HepG2 (cell line): ENCODE data around the gene EPB41L2. TPM values are rescaled to one million over a fixed set of nuclear protein-coding genes. Genes with fewer than 3 reads are reported as not detected.

Experiments used
- ATAD3A ChIP-seq: sonication (generic); formaldehyde crosslinking; IDR thresholded peaks from 2 replicates; pipeline ENCODE4 v1.4.0; 2020; ENCODE audit warnings: missing genetic modification reagents
- DPF2 ChIP-seq: sonication (generic); formaldehyde crosslinking; IDR thresholded peaks from 2 replicates; pipeline ENCODE4 v1.4.0; 2020; ENCODE audit warnings: mild to moderate bottlenecking, low read depth, missing genetic modification reagents, borderline replicate concordance
- FLYWCH1 ChIP-seq: sonication (generic); formaldehyde crosslinking; IDR thresholded peaks from 2 replicates; pipeline ENCODE4 v1.8.1; 2023; ENCODE audit warnings: mild to moderate bottlenecking, missing genetic modification reagents
- HNRNPK ChIP-seq: fragments of 200-400 bp; formaldehyde crosslinking; IDR thresholded peaks from 2 replicates; pipeline ENCODE4 v1.6.1; 2018; ENCODE audit warnings: low read length, low read depth, moderate library complexity, mild to moderate bottlenecking; ENCODE audit not compliant: poor library complexity, severe bottlenecking
- HNRNPLL ChIP-seq: fragments of 200-400 bp; formaldehyde crosslinking; IDR thresholded peaks from 2 replicates; pipeline ENCODE4 v1.6.1; 2017; ENCODE audit warnings: mild to moderate bottlenecking, low read depth, low read length; ENCODE audit not compliant: poor library complexity, severe bottlenecking
- HOXA7 ChIP-seq: sonication (generic); formaldehyde crosslinking; IDR thresholded peaks from 2 replicates; pipeline ENCODE4 v1.8.1; 2022; ENCODE audit warnings: mild to moderate bottlenecking, missing genetic modification reagents, moderate library complexity
- HOXD1 ChIP-seq: sonication (generic); formaldehyde crosslinking; IDR thresholded peaks from 2 replicates; pipeline ENCODE4 v1.5.0; 2020; ENCODE audit warnings: missing genetic modification reagents
- ISL2 ChIP-seq: sonication (generic); formaldehyde crosslinking; IDR thresholded peaks from 2 replicates; pipeline ENCODE4 v1.5.0; 2020; ENCODE audit warnings: missing genetic modification reagents
- KDM3A ChIP-seq: IDR thresholded peaks from 2 replicates; pipeline ENCODE4 v1.6.1; 2018; ENCODE audit warnings: low read depth, missing compliant biosample characterization
- MEIS1 ChIP-seq: sonication (generic); formaldehyde crosslinking; IDR thresholded peaks from 2 replicates; pipeline ENCODE4 v1.9.0; 2021; ENCODE audit warnings: mild to moderate bottlenecking, missing genetic modification reagents, moderate library complexity, borderline replicate concordance
- MXI1 ChIP-seq: IDR thresholded peaks from 3 replicates; pipeline ENCODE4 v1.6.1; 2012; ENCODE audit warnings: low read depth, low read length, inconsistent platforms, borderline replicate concordance
- MYPOP ChIP-seq: sonication (generic); formaldehyde crosslinking; IDR thresholded peaks from 2 replicates; pipeline ENCODE4 v1.8.1; 2023; ENCODE audit warnings: mild to moderate bottlenecking, moderate library complexity, missing genetic modification reagents
- RAD21 ChIP-seq: fragments of 450-650 bp; formaldehyde crosslinking; IDR thresholded peaks from 2 replicates; pipeline ENCODE4 v1.5.0; 2020; ENCODE audit warnings: mild to moderate bottlenecking
- RFX1 ChIP-seq: fragments of 450-650 bp; IDR thresholded peaks from 2 replicates; pipeline ENCODE4 v1.6.1; 2017
- SP2 ChIP-seq: sonication (generic); formaldehyde crosslinking; IDR thresholded peaks from 2 replicates; pipeline ENCODE4 v1.5.1; 2020; ENCODE audit warnings: mild to moderate bottlenecking, missing genetic modification reagents
- SRSF4 ChIP-seq: fragments of 200-400 bp; formaldehyde crosslinking; IDR thresholded peaks from one replicate; pipeline ENCODE4 v1.6.1; 2018; ENCODE audit warnings: mild to moderate bottlenecking, low read depth, low read length, moderate library complexity; ENCODE audit not compliant: poor library complexity, severe bottlenecking
- SUZ12 ChIP-seq: fragments of 150-350 bp; IDR thresholded peaks from 2 replicates; pipeline ENCODE4 v1.6.1; 2014; ENCODE audit warnings: low read depth, low read length
- U2AF2 ChIP-seq: fragments of 200-400 bp; formaldehyde crosslinking; IDR thresholded peaks from 2 replicates; pipeline ENCODE4 v1.6.1; 2017; ENCODE audit warnings: low read depth, mild to moderate bottlenecking, low read length
- XBP1 ChIP-seq: sonication (generic); formaldehyde crosslinking; IDR thresholded peaks from 2 replicates; pipeline ENCODE4 v1.5.0; 2020; ENCODE audit warnings: missing genetic modification reagents
- ZBTB7B ChIP-seq: sonication (generic); formaldehyde crosslinking; IDR thresholded peaks from 2 replicates; pipeline ENCODE4 v1.4.0; 2020; ENCODE audit warnings: missing genetic modification reagents
- ZNF24 ChIP-seq: fragments of 450-650 bp; IDR thresholded peaks from 2 replicates; pipeline ENCODE4 v1.6.1; 2017; ENCODE audit warnings: antibody characterized with exemption, mild to moderate bottlenecking
- ZNF382 ChIP-seq: sonication (generic); formaldehyde crosslinking; IDR thresholded peaks from 2 replicates; pipeline ENCODE4 v1.5.0; 2020; ENCODE audit warnings: missing genetic modification reagents, mild to moderate bottlenecking, borderline replicate concordance
- ZNF496 ChIP-seq: sonication (generic); formaldehyde crosslinking; IDR thresholded peaks from 2 replicates; pipeline ENCODE4 v1.8.1; 2023; ENCODE audit warnings: mild to moderate bottlenecking, moderate library complexity, missing genetic modification reagents; ENCODE audit not compliant: insufficient replicate concordance
- ZNF576 ChIP-seq: sonication (generic); formaldehyde crosslinking; IDR thresholded peaks from 2 replicates; pipeline ENCODE4 v1.4.0; 2020; ENCODE audit warnings: mild to moderate bottlenecking, missing genetic modification reagents
- ZNF672 ChIP-seq: sonication (generic); formaldehyde crosslinking; IDR thresholded peaks from 2 replicates; pipeline ENCODE4 v1.8.1; 2022; ENCODE audit warnings: missing genetic modification reagents
- ZNF703 ChIP-seq: sonication (generic); formaldehyde crosslinking; IDR thresholded peaks from 2 replicates; pipeline ENCODE4 v1.5.1; 2020; ENCODE audit warnings: missing genetic modification reagents, mild to moderate bottlenecking, moderate library complexity, borderline replicate concordance
- ZNF724P ChIP-seq: sonication (generic); formaldehyde crosslinking; IDR thresholded peaks from 2 replicates; pipeline ENCODE4 v1.8.0; 2022; ENCODE audit warnings: missing genetic modification reagents, borderline replicate concordance
- ZSCAN12 ChIP-seq: sonication (generic); formaldehyde crosslinking; IDR thresholded peaks from 2 replicates; pipeline ENCODE4 v1.9.0; 2021; ENCODE audit warnings: mild to moderate bottlenecking, missing genetic modification reagents
- polyA plus RNA-seq, 8 experiments: library from polyadenylated mRNA; depleted of rRNA in 3 of 8; stranded (reverse) in 7 of 8; unstranded in 1 of 8; fragments of >200 nt; fragmentation: Illumina TruSeq in 4 of 8; extraction: Trizol in 4 of 8; gene quantifications; 2 replicates each; pipeline versions ENCODE4 v1.2.1 to v1.2.3, GENCODE V29; 2011 to 2016; ENCODE audit warnings: low read depth in 4 of 8, missing spikeins in 1 of 8, mixed read lengths in 1 of 8; ENCODE audit not compliant: insufficient read depth in 1 of 8
- total RNA-seq, 5 experiments: library from RNA; depleted of rRNA; stranded (reverse); fragments of >200 nt; fragmentation: Illumina TruSeq; extraction: Trizol; gene quantifications; 2 replicates each; pipeline ENCODE4 v1.2.3, GENCODE V29; 2016; ENCODE audit warnings: low read depth in 1 of 5
- TF ChIP-seq, protein P1 (sequence below): sonication (generic); formaldehyde crosslinking; IDR thresholded peaks from 2 replicates; pipeline ENCODE4 v1.8.0; 2022; ENCODE audit warnings: mild to moderate bottlenecking, missing genetic modification reagents; ENCODE audit not compliant: insufficient replicate concordance

Gene EPB41L2
- total and polyA plus RNA-seq, 2 of the 13 experiments (the other 11 are each of a cell fraction or from before 2014, with no cell fraction given): 41.7 to 56.4 TPM

GRCh38 chr6:130864344-130864743 is 198.7 kb downstream of the EPB41L2 start (continued):
- TF ChIP-seq ZNF703: no peak
- TF ChIP-seq MEIS1 (CRISPR knock-in tag): peak; percentile 81; the same call in 1 of the 2 replicates
- TF ChIP-seq SUZ12: no peak
- no peak for TF ChIP-seq XBP1
- no peak for TF ChIP-seq ZSCAN12 (CRISPR knock-in tag)
- no peak for TF ChIP-seq SP2
- TF ChIP-seq ZNF24: no peak
- TF ChIP-seq KDM3A: no peak
- no peak for TF ChIP-seq HOXD1
- no peak for TF ChIP-seq U2AF2
- TF ChIP-seq ISL2: peak; percentile 77; the same call in 1 of the 2 replicates
- no peak for TF ChIP-seq HNRNPK
- TF ChIP-seq, protein P1, sequence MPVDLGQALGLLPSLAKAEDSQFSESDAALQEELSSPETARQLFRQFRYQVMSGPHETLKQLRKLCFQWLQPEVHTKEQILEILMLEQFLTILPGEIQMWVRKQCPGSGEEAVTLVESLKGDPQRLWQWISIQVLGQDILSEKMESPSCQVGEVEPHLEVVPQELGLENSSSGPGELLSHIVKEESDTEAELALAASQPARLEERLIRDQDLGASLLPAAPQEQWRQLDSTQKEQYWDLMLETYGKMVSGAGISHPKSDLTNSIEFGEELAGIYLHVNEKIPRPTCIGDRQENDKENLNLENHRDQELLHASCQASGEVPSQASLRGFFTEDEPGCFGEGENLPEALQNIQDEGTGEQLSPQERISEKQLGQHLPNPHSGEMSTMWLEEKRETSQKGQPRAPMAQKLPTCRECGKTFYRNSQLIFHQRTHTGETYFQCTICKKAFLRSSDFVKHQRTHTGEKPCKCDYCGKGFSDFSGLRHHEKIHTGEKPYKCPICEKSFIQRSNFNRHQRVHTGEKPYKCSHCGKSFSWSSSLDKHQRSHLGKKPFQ (CRISPR knock-in tag): no peak
- no peak for TF ChIP-seq ZNF496
- peak; percentile 19; the same call in 1 of the 3 replicates for TF ChIP-seq MXI1
- TF ChIP-seq ZBTB7B (CRISPR knock-in tag): 0 out of 2 replicates have a peak, but pooled peaks have one; percentile 43
- TF ChIP-seq HOXA7: no peak
- peak; percentile 26; the same call in 1 of the 2 replicates for TF ChIP-seq RAD21 (CRISPR knock-in tag)
- TF ChIP-seq MYPOP (CRISPR knock-in tag): no peak
- no peak for TF ChIP-seq ZNF382
- TF ChIP-seq FLYWCH1 (CRISPR knock-in tag): no peak
- TF ChIP-seq ZNF576: no peak
- no peak for TF ChIP-seq RFX1
- peak; percentile 76; the same call in 1 of the 2 replicates for TF ChIP-seq DPF2 (CRISPR knock-in tag)
- TF ChIP-seq HNRNPLL: no peak
- no peak for TF ChIP-seq ATAD3A (CRISPR knock-in tag)
- no peak for TF ChIP-seq SRSF4
- TF ChIP-seq ZNF724P (CRISPR knock-in tag): no peak
- no peak for TF ChIP-seq ZNF672 (CRISPR knock-in tag)
